Esophagus squamous epithelium (tissue), 5 donors: Measurements from ENCODE around the gene SYTL2. TPM values are rescaled to one million over a fixed set of nuclear protein-coding genes. Genes with fewer than 3 reads are reported as not detected.

Experiments
- DNase-seq: peaks from one replicate; lab custom pipeline; 2025; lab: John Stamatoyannopoulos, UW
- H3K27ac ChIP-seq, 4 donors: fragments of 200-600 bp; sonication (generic); one replicate each; pipeline ENCODE4 v1.5.1; 2016 to 2019; ENCODE audit warnings: mild to moderate bottlenecking in 1 of 4
- H3K27me3 ChIP-seq, 4 donors: fragments of 200-600 bp; sonication (generic); 1 replicate in 3 of 4; 2 replicates in 1 of 4; pipeline versions ENCODE4 v1.5.1 to v1.6.0; 2017 to 2021; ENCODE audit warnings: antibody characterized with exemption in 1 of 4
- H3K36me3 ChIP-seq, 3 donors: fragments of 200-600 bp; sonication (generic); one replicate each; pipeline ENCODE4 v1.5.1; 2016 to 2019
- H3K4me1 ChIP-seq, 3 donors: fragments of 200-600 bp; sonication (generic); one replicate each; pipeline ENCODE4 v1.5.1; 2017 to 2019
- H3K4me3 ChIP-seq, 4 donors: fragments of 200-600 bp; sonication (generic); 1 replicate in 3 of 4; 2 replicates in 1 of 4; pipeline ENCODE4 v1.5.1; 2016 to 2019; ENCODE audit warnings: mild to moderate bottlenecking in 2 of 4, moderate library complexity in 1 of 4
- H3K9me3 ChIP-seq, 3 donors: fragments of 200-600 bp; sonication (generic); one replicate each; pipeline ENCODE4 v1.5.1; 2016 to 2019
- POLR2A ChIP-seq, 4 donors: fragments of 450-650 bp; IDR thresholded peaks; one replicate each; pipeline ENCODE4 v1.6.1; 2017; ENCODE audit warnings: antibody characterized with exemption in 4 of 4, mild to moderate bottlenecking in 4 of 4, moderate library complexity in 3 of 4
- WGBS, 2 donors: methylation state at CpG; one replicate each; pipeline ENCODE4 v1.1.5; 2018; 5-methylcytosine and 5-hydroxymethylcytosine counted together
- intact Hi-C: fragments of 100-400 bp; cut with DNase I; formaldehyde crosslinking; loops from one replicate; pipeline ENCODE4 v1.15.0; 2022
- total RNA-seq, 4 donors: library from RNA; depleted of rRNA; stranded (reverse); fragments of >200 nt; gene quantifications; one replicate each; pipeline ENCODE4 v1.1.0, GENCODE V29; 2016
- TF ChIP-seq, protein P1 (sequence below), 6 experiments: fragments of 450-650 bp in 4 of 6; fragments of 200-600 bp in 2 of 6; sonication (generic) in 2 of 6; IDR thresholded peaks; one replicate each; pipeline ENCODE4 v1.5.1; 2016 to 2019; ENCODE audit warnings: antibody characterized with exemption in 6 of 6, mild to moderate bottlenecking in 4 of 6, moderate library complexity in 4 of 6
- donor health status: DM: yes; HTN: yes; CAD: no.

The SYTL2 gene
- total RNA-seq, 4 donors from 2014 or later: 8.8 to 16.0 (median 9.2) TPM

DNA sequence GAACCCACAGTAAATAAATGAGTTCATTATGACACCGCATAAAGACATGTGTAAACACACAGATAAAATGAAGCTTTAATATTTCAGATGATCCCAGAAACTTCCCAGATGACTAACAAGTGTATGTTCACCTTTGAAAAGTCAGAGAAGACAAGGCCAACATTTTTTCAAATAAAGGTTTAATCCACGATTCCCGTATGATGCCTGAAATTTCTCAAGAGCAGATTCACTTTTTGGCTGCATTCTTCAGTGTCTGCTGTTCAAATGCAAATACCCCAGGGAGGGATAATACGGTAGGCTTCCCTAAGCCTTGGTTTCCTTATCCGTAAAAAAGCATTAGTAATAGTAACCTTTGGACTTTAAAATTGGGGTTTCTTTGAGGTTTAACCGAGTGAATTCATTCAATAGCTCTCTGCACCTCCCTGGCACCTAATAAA lies 62.5 kb downstream of the SYTL2 start:
- H3K27me3 ChIP-seq: no peaks in the 10 kb centered on the region
- H3K4me1 ChIP-seq: peaks cover 0 to 49% (median 15%) of the 10 kb centered on the region in 3 donors
- intact Hi-C loops: no loop called here
- WGBS, 2 donors: 40 to 57% methylated on average over 6 of the region's 6 CpGs
- no peak overlapping the region for H3K4me3 ChIP-seq
- TF ChIP-seq, protein P1, sequence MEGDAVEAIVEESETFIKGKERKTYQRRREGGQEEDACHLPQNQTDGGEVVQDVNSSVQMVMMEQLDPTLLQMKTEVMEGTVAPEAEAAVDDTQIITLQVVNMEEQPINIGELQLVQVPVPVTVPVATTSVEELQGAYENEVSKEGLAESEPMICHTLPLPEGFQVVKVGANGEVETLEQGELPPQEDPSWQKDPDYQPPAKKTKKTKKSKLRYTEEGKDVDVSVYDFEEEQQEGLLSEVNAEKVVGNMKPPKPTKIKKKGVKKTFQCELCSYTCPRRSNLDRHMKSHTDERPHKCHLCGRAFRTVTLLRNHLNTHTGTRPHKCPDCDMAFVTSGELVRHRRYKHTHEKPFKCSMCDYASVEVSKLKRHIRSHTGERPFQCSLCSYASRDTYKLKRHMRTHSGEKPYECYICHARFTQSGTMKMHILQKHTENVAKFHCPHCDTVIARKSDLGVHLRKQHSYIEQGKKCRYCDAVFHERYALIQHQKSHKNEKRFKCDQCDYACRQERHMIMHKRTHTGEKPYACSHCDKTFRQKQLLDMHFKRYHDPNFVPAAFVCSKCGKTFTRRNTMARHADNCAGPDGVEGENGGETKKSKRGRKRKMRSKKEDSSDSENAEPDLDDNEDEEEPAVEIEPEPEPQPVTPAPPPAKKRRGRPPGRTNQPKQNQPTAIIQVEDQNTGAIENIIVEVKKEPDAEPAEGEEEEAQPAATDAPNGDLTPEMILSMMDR (IDR thresholded peaks at IDR 0.05): no peak
- TF ChIP-seq POLR2A (IDR thresholded peaks at IDR 0.05): no peak
- peak overlapping the region in 2 of 4 donors; percentile 5 to 36 for H3K27ac ChIP-seq
- no peaks in the 10 kb centered on the region for H3K9me3 ChIP-seq
- H3K36me3 ChIP-seq: no peaks in the 10 kb centered on the region
- no peak for DNase-seq

DNA sequence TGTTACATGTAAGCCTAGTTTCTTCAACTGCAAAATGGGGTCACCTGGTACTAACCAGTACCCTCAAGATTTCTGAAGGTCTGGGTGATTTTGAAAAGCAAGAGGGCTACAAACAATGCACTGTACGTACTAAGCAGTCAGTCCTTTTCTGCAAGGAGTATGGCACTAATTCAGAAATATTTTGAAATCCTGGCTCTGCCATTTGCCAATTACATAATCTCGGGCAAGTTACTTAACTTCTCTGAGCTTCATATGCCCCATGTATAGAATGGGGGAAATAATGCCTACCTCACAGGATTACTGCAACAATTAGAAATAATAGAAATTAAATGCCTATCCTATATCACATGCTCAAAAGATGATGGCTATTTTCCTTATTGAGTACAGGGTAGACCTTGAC lies 64.3 kb downstream of the SYTL2 start:
- no peaks in the 10 kb centered on the region for H3K27me3 ChIP-seq
- H3K36me3 ChIP-seq: no peaks in the 10 kb centered on the region
- H3K4me1 ChIP-seq: peaks cover 0 to 53% (median 15%) of the 10 kb centered on the region in 3 donors
- no peak overlapping the region for H3K27ac ChIP-seq
- TF ChIP-seq, protein P1 (IDR thresholded peaks at IDR 0.05): no peak
- TF ChIP-seq POLR2A (IDR thresholded peaks at IDR 0.05): no peak
- DNase-seq: no peak
- 35 to 38% methylated on average over 2 of the region's 2 CpGs for WGBS, 2 donors
- no peaks in the 10 kb centered on the region for H3K9me3 ChIP-seq
- intact Hi-C loops: no loop called here
- no peak overlapping the region for H3K4me3 ChIP-seq

DNA sequence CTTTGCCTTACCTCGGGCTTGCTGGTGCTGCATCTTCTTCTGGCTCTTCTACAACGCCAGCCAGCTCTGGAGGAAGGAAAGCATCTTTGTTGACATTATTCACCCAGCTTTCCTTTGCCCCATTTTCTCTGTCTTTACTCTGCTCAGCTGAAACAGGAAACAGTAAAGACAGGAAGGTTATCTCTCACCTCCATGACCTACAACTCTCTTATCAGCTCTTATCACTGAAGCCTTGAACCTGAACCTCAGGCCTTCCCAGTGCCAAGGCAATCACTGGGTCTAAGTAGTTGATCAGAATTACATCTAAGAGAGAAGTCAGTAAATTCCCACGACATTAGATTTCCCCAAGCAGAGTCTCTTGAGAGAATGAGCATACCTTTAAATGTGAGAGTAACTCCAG lies 65.3 kb downstream of the SYTL2 start:
- H3K9me3 ChIP-seq: no peaks in the 10 kb centered on the region
- H3K36me3 ChIP-seq: no peaks in the 10 kb centered on the region
- no peak overlapping the region for H3K27ac ChIP-seq
- H3K4me1 ChIP-seq: peaks cover 0 to 51% (median 15%) of the 10 kb centered on the region in 3 donors
- 50 to 68% methylated on average over 3 of the region's 3 CpGs for WGBS, 2 donors
- intact Hi-C loops: no loop called here
- no peak for TF ChIP-seq POLR2A (IDR thresholded peaks at IDR 0.05)
- TF ChIP-seq, protein P1 (IDR thresholded peaks at IDR 0.05): no peak
- DNase-seq: no peak
- no peak overlapping the region for H3K4me3 ChIP-seq
- no peaks in the 10 kb centered on the region for H3K27me3 ChIP-seq

DNA sequence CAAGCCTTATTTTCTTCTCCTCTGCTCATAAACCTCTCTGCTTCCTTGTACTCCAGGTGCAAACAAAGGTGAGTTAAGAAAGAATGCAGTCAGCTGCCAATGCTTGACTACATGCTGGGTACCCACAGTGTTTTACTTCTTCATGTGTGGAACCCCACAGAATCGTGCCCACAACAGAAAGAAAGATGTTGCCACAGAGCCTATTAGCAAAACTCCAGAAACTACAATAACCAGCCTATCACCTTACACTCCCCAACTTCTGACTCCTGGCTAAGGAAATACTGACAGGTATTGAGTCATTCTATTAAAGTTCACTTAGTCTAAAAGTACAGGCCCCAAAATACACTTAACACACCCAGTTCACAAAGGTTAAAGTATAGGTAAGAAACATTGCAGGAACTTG lies 68.1 kb downstream of the SYTL2 start:
- TF ChIP-seq, protein P1 (IDR thresholded peaks at IDR 0.05): no peak
- TF ChIP-seq POLR2A (IDR thresholded peaks at IDR 0.05): no peak
- Histone ChIP-seq H3K4me3 (no peak overlapping the region), H3K27ac (peak overlapping the region; percentile 34 to 72 (median 36)), H3K36me3 (no peaks in the 10 kb centered on the region), H3K9me3 (no peaks in the 10 kb centered on the region), H3K4me1 (peaks cover 0 to 39% (median 5%) of the 10 kb centered on the region in 3 donors), H3K27me3 (no peaks in the 10 kb centered on the region)
- WGBS, 2 donors: 40 to 47% methylated on average over 1 of the region's 1 CpG
- no peak for DNase-seq
- intact Hi-C loops: no loop called here

DNA sequence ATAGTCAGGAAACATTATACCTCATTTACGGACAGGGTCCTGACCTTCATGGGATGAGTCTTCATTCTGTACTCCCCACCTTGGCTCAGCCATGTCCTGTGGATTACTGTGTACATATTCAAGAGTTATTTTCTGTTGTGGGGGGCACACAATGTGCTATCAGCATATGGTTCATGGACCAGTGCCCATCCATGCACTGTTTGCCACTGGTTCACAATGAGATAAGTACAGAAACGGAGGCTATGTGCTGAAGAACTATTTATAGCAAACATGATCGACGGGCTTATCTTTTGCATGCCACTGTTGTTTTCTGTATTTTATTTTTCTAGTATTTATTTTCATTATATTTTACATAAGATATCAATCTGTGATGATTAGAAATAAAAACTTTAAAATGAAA lies 68.6 kb downstream of the SYTL2 start:
- Histone ChIP-seq H3K27me3 (no peaks in the 10 kb centered on the region), H3K9me3 (no peaks in the 10 kb centered on the region), H3K27ac (peak overlapping the region in 2 of 4 donors; percentile 36 to 72), H3K4me3 (no peak overlapping the region), H3K4me1 (peaks cover 0 to 43% (median 5%) of the 10 kb centered on the region in 3 donors), H3K36me3 (no peaks in the 10 kb centered on the region)
- DNase-seq: no peak
- intact Hi-C loops: no loop called here
- 78 to 93% methylated on average over 4 of the region's 4 CpGs for WGBS, 2 donors
- TF ChIP-seq, protein P1 (IDR thresholded peaks at IDR 0.05): no peak
- no peak for TF ChIP-seq POLR2A (IDR thresholded peaks at IDR 0.05)
